ENCODE results near the gene FOXN4. TPM values are rescaled to one million over a fixed set of nuclear protein-coding genes. Genes with fewer than 3 reads are reported as not detected.

Gene FOXN4
- total and polyA plus RNA-seq, 2 of the 13 experiments (the other 11 are each of a cell fraction or from before 2014, with no cell fraction given) = 0.11 TPM; not detected in 1

DNA sequence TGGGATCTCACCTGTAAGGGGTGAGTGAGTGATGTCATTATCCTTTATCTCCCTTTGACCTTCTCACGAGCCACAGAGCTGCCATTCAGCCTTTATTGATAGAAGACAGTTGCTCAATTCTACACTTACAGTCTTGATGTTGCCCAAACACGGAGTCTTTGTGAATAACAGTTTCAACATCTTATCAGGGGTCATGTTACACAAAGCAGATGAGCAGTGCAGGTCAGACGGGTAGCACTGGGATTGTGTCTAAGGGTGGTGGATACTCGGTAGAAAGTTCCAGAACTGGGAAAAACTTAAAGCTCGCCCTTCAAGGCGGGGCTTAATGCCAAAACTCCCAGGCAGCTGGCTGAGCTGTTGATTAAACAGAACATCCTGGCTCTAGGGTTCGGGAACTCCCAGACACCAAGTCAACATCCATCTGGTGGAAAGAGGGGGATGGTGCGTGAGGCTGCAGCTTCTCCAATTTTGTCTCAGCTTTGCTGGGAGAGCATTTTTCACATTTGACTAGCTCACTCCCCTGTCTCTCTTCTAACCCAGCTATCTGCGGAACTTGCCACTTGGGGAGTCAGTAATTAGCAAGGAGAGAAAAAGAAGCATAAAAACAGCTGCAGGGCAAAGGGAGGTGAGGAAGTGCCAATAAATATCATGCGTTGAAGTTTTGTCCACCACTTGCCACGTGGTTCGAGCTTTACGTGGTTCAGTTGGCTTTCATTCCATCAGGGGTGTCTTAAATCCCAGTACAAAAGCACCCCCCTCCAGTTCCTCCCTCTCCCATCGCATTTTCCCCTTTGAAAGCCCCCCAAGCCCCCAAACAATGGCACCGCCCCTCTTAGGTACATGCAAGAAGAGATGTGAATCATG lies 31.0 kb downstream of the FOXN4 start (continued):
- TF ChIP-seq HNF1A (IDR thresholded peaks at IDR 0.05; ENCODE audit: low read depth) (peak; percentile 61), HNF1A (CRISPR knock-in tag; IDR thresholded peaks at IDR 0.05; ENCODE audit: borderline replicate concordance) (peak; percentile 71), ZNF383 (CRISPR knock-in tag; IDR thresholded peaks at IDR 0.05; ENCODE audit: borderline replicate concordance) (no peak), SNAPC2 (CRISPR knock-in tag; IDR thresholded peaks at IDR 0.05) (no peak), ZNF235 (CRISPR knock-in tag; IDR thresholded peaks at IDR 0.05; ENCODE audit: borderline replicate concordance) (no peak), MTA3 (CRISPR knock-in tag; IDR thresholded peaks at IDR 0.05) (no peak), NR1H2 (CRISPR knock-in tag; IDR thresholded peaks at IDR 0.05; ENCODE audit: borderline replicate concordance, low read depth) (no peak), XRCC5 (optimal IDR thresholded peaks at IDR 0.05; ENCODE audit: low read length) (peak; percentile 56), ZNF646 (CRISPR knock-in tag; IDR thresholded peaks at IDR 0.05) (no peak), ZNF331 (CRISPR knock-in tag; IDR thresholded peaks at IDR 0.05) (peak; percentile 81), GABPB1 (CRISPR knock-in tag; IDR thresholded peaks at IDR 0.05) (peak; percentile 28; the same call in 1 of the 2 replicates), HOXA5 (CRISPR knock-in tag; IDR thresholded peaks at IDR 0.05) (no peak), ZNF619 (CRISPR knock-in tag; IDR thresholded peaks at IDR 0.05) (no peak), TMF1 (CRISPR knock-in tag; IDR thresholded peaks at IDR 0.05; ENCODE audit: low read depth) (no peak), AFF4 (CRISPR knock-in tag; IDR thresholded peaks at IDR 0.05) (no peak)
